Upper lobe of left lung (tissue), 6 donors: Measurements from ENCODE around the gene APOC1. TPM values are rescaled to one million over a fixed set of nuclear protein-coding genes. Genes with fewer than 3 reads are reported as not detected.

Experiments
- ATAC-seq, 2 donors: fragments of 200-7000 bp; cut with Tn5 transposase; one replicate each; pipeline ENCODE4 v1.9.1; 2022; ENCODE audit warnings: mild to moderate bottlenecking in 2 of 2, moderate library complexity in 2 of 2; ENCODE audit not compliant: low FRiP score in 2 of 2
- DNase-seq, 2 donors: peaks; one replicate each; pipeline ENCODE4 v3.0.0-alpha.2; 2019 to 2020
- H3K27ac ChIP-seq, 4 donors: fragments of 200-600 bp; sonication (generic); one replicate each; pipeline ENCODE4 v1.5.1; 2016 to 2019
- H3K27me3 ChIP-seq, 4 donors: fragments of 200-600 bp; sonication (generic); one replicate each; pipeline ENCODE4 v1.5.1; 2017 to 2019
- H3K36me3 ChIP-seq, 4 donors: fragments of 200-600 bp; sonication (generic); one replicate each; pipeline ENCODE4 v1.5.1; 2016 to 2019
- H3K4me1 ChIP-seq, 4 donors: fragments of 200-600 bp; sonication (generic); one replicate each; pipeline ENCODE4 v1.5.1; 2018 to 2019
- H3K4me3 ChIP-seq, 4 donors: fragments of 200-600 bp; sonication (generic); one replicate each; pipeline ENCODE4 v1.5.1; 2017 to 2019; ENCODE audit warnings: mild to moderate bottlenecking in 2 of 4, moderate library complexity in 1 of 4
- H3K9me3 ChIP-seq, 4 donors: fragments of 200-600 bp; sonication (generic); one replicate each; pipeline ENCODE4 v1.5.1; 2018 to 2019
- EP300 ChIP-seq, 4 donors: sonication (generic); formaldehyde crosslinking; IDR thresholded peaks; one replicate each; pipeline ENCODE4 v1.5.1; 2017; ENCODE audit warnings: antibody characterized with exemption in 4 of 4, control low read depth in 2 of 4
- POLR2A ChIP-seq, 4 donors: fragments of 450-650 bp; IDR thresholded peaks; one replicate each; pipeline ENCODE4 v1.5.1; 2016 to 2017; ENCODE audit warnings: antibody characterized with exemption in 4 of 4, mild to moderate bottlenecking in 2 of 4
- POLR2AphosphoS5 ChIP-seq, 2 donors: sonication (generic); formaldehyde crosslinking; IDR thresholded peaks; one replicate each; pipeline ENCODE4 v1.5.1; 2017; ENCODE audit warnings: antibody characterized with exemption in 2 of 2
- WGBS, 2 donors: methylation state at CpG; one replicate each; pipeline ENCODE4 v1.1.5; 2017 to 2018; 5-methylcytosine and 5-hydroxymethylcytosine counted together
- total RNA-seq, 6 donors: library from RNA; depleted of rRNA in 4 of 6; stranded (reverse); fragments of >200 nt in 4 of 6; gene quantifications; one replicate each; pipeline versions ENCODE4 v1.1.0 to v1.2.1, GENCODE V29; 2016 to 2021
- TF ChIP-seq, protein P1 (sequence below), 6 experiments: fragments of 450-650 bp in 4 of 6; fragments of 200-600 bp in 2 of 6; sonication (generic) in 2 of 6; IDR thresholded peaks; one replicate each; pipeline ENCODE4 v1.5.1; 2016 to 2019; ENCODE audit warnings: antibody characterized with exemption in 6 of 6
- donor health status: DM: no; HTN: no; CAD: no; lungs with moderate emphysema.
- donor health status: DM: no; HTN: yes; CAD: no; lungs with severe emphysema.

Gene APOC1
- total RNA-seq, 6 donors from 2014 or later, result 186 to 754 (median 527) TPM

GRCh38 chr19:44943801-44944249 lies 29.4 kb downstream of the APOC1 start:
- peak; percentile 70 to 82 for ATAC-seq
- Histone ChIP-seq H3K4me3 (no peak overlapping the region), H3K27ac (peak overlapping the region in 2 of 4 donors; percentile 9 to 66), H3K4me1 (no peaks in the 10 kb centered on the region), H3K27me3 (no peaks in the 10 kb centered on the region), H3K9me3 (no peaks in the 10 kb centered on the region), H3K36me3 (no peaks in the 10 kb centered on the region)
- TF ChIP-seq, protein P1, sequence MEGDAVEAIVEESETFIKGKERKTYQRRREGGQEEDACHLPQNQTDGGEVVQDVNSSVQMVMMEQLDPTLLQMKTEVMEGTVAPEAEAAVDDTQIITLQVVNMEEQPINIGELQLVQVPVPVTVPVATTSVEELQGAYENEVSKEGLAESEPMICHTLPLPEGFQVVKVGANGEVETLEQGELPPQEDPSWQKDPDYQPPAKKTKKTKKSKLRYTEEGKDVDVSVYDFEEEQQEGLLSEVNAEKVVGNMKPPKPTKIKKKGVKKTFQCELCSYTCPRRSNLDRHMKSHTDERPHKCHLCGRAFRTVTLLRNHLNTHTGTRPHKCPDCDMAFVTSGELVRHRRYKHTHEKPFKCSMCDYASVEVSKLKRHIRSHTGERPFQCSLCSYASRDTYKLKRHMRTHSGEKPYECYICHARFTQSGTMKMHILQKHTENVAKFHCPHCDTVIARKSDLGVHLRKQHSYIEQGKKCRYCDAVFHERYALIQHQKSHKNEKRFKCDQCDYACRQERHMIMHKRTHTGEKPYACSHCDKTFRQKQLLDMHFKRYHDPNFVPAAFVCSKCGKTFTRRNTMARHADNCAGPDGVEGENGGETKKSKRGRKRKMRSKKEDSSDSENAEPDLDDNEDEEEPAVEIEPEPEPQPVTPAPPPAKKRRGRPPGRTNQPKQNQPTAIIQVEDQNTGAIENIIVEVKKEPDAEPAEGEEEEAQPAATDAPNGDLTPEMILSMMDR (IDR thresholded peaks at IDR 0.05), result peak in 1 of 6 experiments; percentile 14
- TF ChIP-seq POLR2A (IDR thresholded peaks at IDR 0.05), result peak in 1 of 4 donors; percentile 54
- TF ChIP-seq EP300 (IDR thresholded peaks at IDR 0.05), result no peak
- peak; percentile 58 to 81 for DNase-seq
- 49 to 76% methylated on average over 10 of the region's 10 CpGs for WGBS, 2 donors

DNA sequence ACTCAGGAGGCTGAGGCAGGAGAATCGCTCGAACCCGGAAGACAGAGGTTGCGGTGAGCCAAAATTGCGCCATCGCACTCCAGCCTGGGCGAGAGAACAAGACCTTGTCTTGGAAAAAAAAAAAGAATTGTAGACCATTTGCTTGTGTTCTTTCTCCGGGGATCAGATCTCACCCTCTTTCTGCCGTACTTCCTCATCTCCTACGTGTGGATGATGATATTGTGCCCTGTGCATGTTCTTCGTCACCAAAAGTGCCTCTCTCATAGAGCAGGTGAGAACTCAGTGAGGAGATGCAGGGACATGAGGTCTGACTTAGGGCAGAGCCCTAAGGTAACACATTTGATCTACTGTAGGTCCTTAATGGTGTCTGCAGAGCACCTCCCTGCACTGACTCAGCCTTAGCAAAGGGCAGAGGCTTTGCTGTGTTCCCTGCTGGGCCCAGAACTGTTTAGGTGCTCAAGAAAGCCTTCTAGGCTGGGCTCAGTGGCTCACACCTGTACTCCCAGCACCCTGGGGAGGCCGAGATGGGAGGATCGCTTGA lies 32.7 kb downstream of the APOC1 start:
- Histone ChIP-seq H3K4me3 (no peak overlapping the region), H3K27me3 (no peaks in the 10 kb centered on the region), H3K36me3 (peaks cover 0 to 9% (median 1%) of the 10 kb centered on the region in 4 donors), H3K27ac (no peak overlapping the region), H3K4me1 (peaks cover 0 to 9% (median 5%) of the 10 kb centered on the region in 4 donors), H3K9me3 (no peaks in the 10 kb centered on the region)
- 80 to 88% methylated on average over 13 of the region's 13 CpGs for WGBS, 2 donors
- ATAC-seq, result no peak
- TF ChIP-seq, protein P1 (IDR thresholded peaks at IDR 0.05), result no peak
- peak in 1 of 4 donors; percentile 20 for TF ChIP-seq POLR2A (IDR thresholded peaks at IDR 0.05)
- DNase-seq, result no peak

- H3K36me3 ChIP-seq, result peaks cover 0 to 9% (median 1%) of the 10 kb centered on the region in 4 donors
- 84 to 89% methylated on average over 5 of the region's 5 CpGs for WGBS, 2 donors
- H3K4me3 ChIP-seq, result no peak overlapping the region
- H3K27me3 ChIP-seq, result no peaks in the 10 kb centered on the region
- DNase-seq, result no peak
- no peak for TF ChIP-seq EP300 (IDR thresholded peaks at IDR 0.05)
- no peak for TF ChIP-seq POLR2AphosphoS5 (IDR thresholded peaks at IDR 0.05)
- TF ChIP-seq, protein P1 (IDR thresholded peaks at IDR 0.05), result no peak
- TF ChIP-seq POLR2A (IDR thresholded peaks at IDR 0.05), result no peak
- ATAC-seq, result no peak
- H3K27ac ChIP-seq, result no peak overlapping the region
- peaks cover 0 to 9% (median 5%) of the 10 kb centered on the region in 4 donors for H3K4me1 ChIP-seq
- no peaks in the 10 kb centered on the region for H3K9me3 ChIP-seq
These were observed 33.8 kb downstream of the APOC1 start for GRCh38 chr19:44948237-44948636.

- ATAC-seq (no peak), DNase-seq (no peak)
- 88 to 89% methylated on average over 4 to 5 of the region's 5 CpGs for WGBS, 2 donors
- H3K27ac ChIP-seq, result no peak overlapping the region
- no peaks in the 10 kb centered on the region for H3K9me3 ChIP-seq
- no peak overlapping the region for H3K4me3 ChIP-seq
- H3K4me1 ChIP-seq, result peaks cover 4 to 11% (median 7%) of the 10 kb centered on the region in 4 donors
- peaks cover 0 to 9% (median 1%) of the 10 kb centered on the region in 4 donors for H3K36me3 ChIP-seq
- no peaks in the 10 kb centered on the region for H3K27me3 ChIP-seq
- no peak for TF ChIP-seq EP300 (IDR thresholded peaks at IDR 0.05)
- no peak for TF ChIP-seq POLR2AphosphoS5 (IDR thresholded peaks at IDR 0.05)
- TF ChIP-seq, protein P1 (IDR thresholded peaks at IDR 0.05), result no peak
- no peak for TF ChIP-seq POLR2A (IDR thresholded peaks at IDR 0.05)
These were observed 34.5 kb downstream of the APOC1 start for GRCh38 chr19:44948763-44949374.
